Gastrocnemius medialis (tissue), 4 donors: ENCODE results near the gene NUP85. TPM values are rescaled to one million over a fixed set of nuclear protein-coding genes. Genes with fewer than 3 reads are reported as not detected.

Experiments
- ATAC-seq, 2 donors: fragments of 150-250 bp; one replicate each; pipeline ENCODE4 v1.9.1; 2016
- DNase-seq, 2 donors: peaks; one replicate each; pipeline ENCODE4 v3.0.0-alpha.2; 2019
- H3K27ac ChIP-seq, 4 donors: fragments of 200-600 bp; sonication (generic); 1 replicate in 1 of 4; 2 replicates in 3 of 4; pipeline ENCODE4 v1.5.1; 2016 to 2018; ENCODE audit warnings: mild to moderate bottlenecking in 2 of 4, moderate library complexity in 1 of 4
- H3K27me3 ChIP-seq, 3 donors: fragments of 200-600 bp; sonication (generic) in 2 of 3; 1 replicate in 1 of 3; 2 replicates in 2 of 3; pipeline versions ENCODE4 v1.5.1 to v1.6.0; 2016 to 2019; ENCODE audit warnings: mild to moderate bottlenecking in 1 of 3, moderate library complexity in 1 of 3
- H3K36me3 ChIP-seq, 2 donors: fragments of 200-600 bp; sonication (generic) in 1 of 2; one replicate each; pipeline ENCODE4 v1.5.1; 2017 to 2018
- H3K4me1 ChIP-seq, 2 donors: fragments of 200-600 bp; sonication (generic) in 1 of 2; one replicate each; pipeline ENCODE4 v1.5.1; 2016 to 2017; ENCODE audit warnings: mild to moderate bottlenecking in 2 of 2
- H3K4me3 ChIP-seq, 4 donors: fragments of 200-600 bp; sonication (generic) in 3 of 4; 1 replicate in 1 of 4; 2 replicates in 3 of 4; pipeline ENCODE4 v1.5.1; 2016 to 2019; ENCODE audit warnings: mild to moderate bottlenecking in 2 of 4
- H3K9me3 ChIP-seq, 3 donors: fragments of 200-600 bp; sonication (generic) in 2 of 3; 1 replicate in 1 of 3; 2 replicates in 2 of 3; pipeline ENCODE4 v1.5.1; 2016 to 2019
- CTCF ChIP-seq, 5 experiments: fragments of 450-650 bp in 3 of 5; fragments of 200-600 bp in 2 of 5; sonication (generic) in 2 of 5; IDR thresholded peaks in 4 of 5; conservative IDR thresholded peaks in 1 of 5; 1 replicate in 4 of 5; 2 replicates in 1 of 5; pipeline ENCODE4 v1.5.1; 2016 to 2019; ENCODE audit warnings: antibody characterized with exemption in 5 of 5, mild to moderate bottlenecking in 3 of 5, moderate library complexity in 3 of 5
- POLR2A ChIP-seq, 2 donors: fragments of 450-650 bp; IDR thresholded peaks; one replicate each; pipeline ENCODE4 v1.6.1; 2017; ENCODE audit warnings: antibody characterized with exemption in 2 of 2, mild to moderate bottlenecking in 2 of 2, moderate library complexity in 2 of 2
- in situ Hi-C, 4 donors: fragments of 200-750 bp; cut with MboI; loops; one replicate each; pipeline versions ENCODE4 v1.15.0 to v1.8.0; 2017; ENCODE audit warnings: low sequenced_read_pairs in 4 of 4
- intact Hi-C: fragments of 100-400 bp; cut with DNase I; formaldehyde crosslinking; loops from one replicate; pipeline ENCODE4 v1.15.1; 2023; ENCODE audit warnings: low total_unique reads
- total RNA-seq, 4 donors: library from RNA; depleted of rRNA; stranded (reverse); fragments of >200 nt; gene quantifications; one replicate each; pipeline versions ENCODE4 v1.1.0 to v1.2.3, GENCODE V29; 2016

Gene NUP85
- total RNA-seq, 4 donors from 2014 or later, result 9.4 to 27.7 (median 13.6) TPM

DNA sequence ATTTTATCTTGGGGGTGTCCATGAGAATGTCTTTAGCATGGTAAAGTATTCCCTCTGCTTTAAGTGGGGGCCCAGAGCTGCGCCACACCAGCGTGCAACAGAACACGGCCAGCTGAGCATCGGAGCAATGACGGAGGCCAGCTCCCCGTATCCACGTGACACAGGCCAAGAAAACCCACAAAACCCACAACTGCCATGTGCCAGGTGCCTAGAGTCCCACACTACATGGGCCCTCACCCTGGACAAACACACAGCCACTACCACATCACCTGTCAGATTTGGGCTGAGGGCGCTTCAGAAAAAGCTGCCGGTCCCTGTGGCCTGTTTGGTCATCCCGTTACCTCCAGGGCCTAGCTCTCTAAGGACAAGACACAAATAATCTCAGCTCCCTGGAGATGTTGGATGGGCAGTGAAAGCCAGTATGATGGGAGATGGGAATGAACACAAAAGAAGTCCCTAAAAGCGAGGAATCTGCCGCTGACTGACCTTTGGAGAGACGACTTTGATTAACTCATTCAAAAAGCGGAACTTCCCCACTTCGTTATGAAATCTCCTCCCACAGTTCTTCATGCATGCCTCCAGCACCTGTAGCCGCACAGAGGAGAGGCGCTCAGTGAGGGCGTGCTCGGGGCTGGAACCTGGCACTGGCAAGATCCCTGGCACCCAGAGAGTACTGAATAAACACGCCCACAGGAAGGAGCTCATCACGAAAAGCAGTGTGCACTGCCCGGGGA lies 38.8 kb downstream of the NUP85 start:
- peak overlapping the region in 2 of 4 donors; percentile 21 to 51 for H3K27ac ChIP-seq
- TF ChIP-seq CTCF (IDR thresholded peaks at IDR 0.05 in 4 of 5, conservative IDR thresholded peaks at IDR 0.05 in 1 of 5) (no peak), POLR2A (IDR thresholded peaks at IDR 0.05) (no peak)
- H3K4me1 ChIP-seq, result peaks cover 14 to 15% of the 10 kb centered on the region in 2 donors
- no peak for ATAC-seq
- DNase-seq, result no peak
- no peaks in the 10 kb centered on the region for H3K27me3 ChIP-seq
- H3K36me3 ChIP-seq, result peaks cover 0 to 70% of the 10 kb centered on the region in 2 donors
- intact Hi-C loops (no loop called here), in situ Hi-C loops (no loop called here)
- no peaks in the 10 kb centered on the region for H3K9me3 ChIP-seq
- no peak overlapping the region for H3K4me3 ChIP-seq

GRCh38 chr17:75245011-75245410 lies 39.5 kb downstream of the NUP85 start:
- TF ChIP-seq CTCF (IDR thresholded peaks at IDR 0.05 in 4 of 5, conservative IDR thresholded peaks at IDR 0.05 in 1 of 5), result no peak
- no peak for TF ChIP-seq POLR2A (IDR thresholded peaks at IDR 0.05)
- Histone ChIP-seq H3K9me3 (no peaks in the 10 kb centered on the region), H3K36me3 (peaks cover 0 to 63% of the 10 kb centered on the region in 2 donors), H3K27ac (peak overlapping the region in 1 of 4 donors; percentile 51), H3K4me3 (no peak overlapping the region), H3K4me1 (peaks cover 21 to 22% of the 10 kb centered on the region in 2 donors), H3K27me3 (no peaks in the 10 kb centered on the region)
- in situ Hi-C loops (no loop called here), intact Hi-C loops (no loop called here)
- DNase-seq, result no peak
- no peak for ATAC-seq

GRCh38 chr17:75246404-75246803 lies 40.9 kb downstream of the NUP85 start:
- no peak overlapping the region for H3K27ac ChIP-seq
- ATAC-seq (no peak), DNase-seq (no peak)
- no peaks in the 10 kb centered on the region for H3K27me3 ChIP-seq
- in situ Hi-C loops, result no loop called here
- no peaks in the 10 kb centered on the region for H3K9me3 ChIP-seq
- H3K4me1 ChIP-seq, result peaks cover 27 to 28% of the 10 kb centered on the region in 2 donors
- no peak overlapping the region for H3K4me3 ChIP-seq
- intact Hi-C loops, result no loop called here
- peaks cover 0 to 49% of the 10 kb centered on the region in 2 donors for H3K36me3 ChIP-seq
- TF ChIP-seq POLR2A (IDR thresholded peaks at IDR 0.05) (no peak), CTCF (IDR thresholded peaks at IDR 0.05 in 4 of 5, conservative IDR thresholded peaks at IDR 0.05 in 1 of 5) (no peak)

DNA sequence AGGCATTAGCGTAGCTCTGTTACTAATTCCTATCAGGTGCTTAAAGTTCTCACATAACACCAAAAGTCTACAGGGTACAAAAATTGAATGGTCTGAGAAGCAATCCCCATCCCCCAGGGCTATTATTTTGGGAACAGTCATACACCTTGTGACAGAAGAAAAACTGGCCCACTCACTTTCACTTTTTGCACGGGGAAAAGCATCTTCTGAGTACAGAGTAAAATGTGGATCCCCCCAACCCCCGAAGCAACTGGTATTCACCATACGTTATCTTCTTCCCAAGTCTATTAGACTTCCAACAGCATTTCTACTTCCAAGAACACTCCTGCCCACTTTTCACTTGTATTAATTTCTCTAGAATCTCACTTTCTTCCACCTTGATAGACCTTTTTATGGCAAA lies 44.1 kb downstream of the NUP85 start:
- Histone ChIP-seq H3K9me3 (no peaks in the 10 kb centered on the region), H3K27me3 (no peaks in the 10 kb centered on the region), H3K36me3 (peaks cover 0 to 20% of the 10 kb centered on the region in 2 donors), H3K27ac (peak overlapping the region; percentile 46 to 59 (median 50)), H3K4me3 (peak overlapping the region in 1 of 4 donors; percentile 10), H3K4me1 (peaks cover 18 to 20% of the 10 kb centered on the region in 2 donors)
- intact Hi-C loops, result no loop called here
- no peak for DNase-seq
- in situ Hi-C loops, result no loop called here
- no peak for ATAC-seq
- TF ChIP-seq POLR2A (IDR thresholded peaks at IDR 0.05), result no peak
- TF ChIP-seq CTCF (IDR thresholded peaks at IDR 0.05 in 4 of 5, conservative IDR thresholded peaks at IDR 0.05 in 1 of 5), result no peak
